ENCODE results near the gene PROCA1. TPM values are rescaled to one million over a fixed set of nuclear protein-coding genes. Genes with fewer than 3 reads are reported as not detected.

PROCA1 gene
- total and polyA plus RNA-seq, 2 of the 13 experiments (the other 11 are each of a cell fraction or from before 2014, with no cell fraction given) = 0.73 to 1.5 TPM

- TF ChIP-seq AFF4 (CRISPR knock-in tag; IDR thresholded peaks at IDR 0.05) = peak; percentile 88
- peak; percentile 47 for TF ChIP-seq MED1 (CRISPR knock-in tag; IDR thresholded peaks at IDR 0.05)
- TF ChIP-seq NFKBIZ (CRISPR knock-in tag; IDR thresholded peaks at IDR 0.05) = no peak
- no peak for TF ChIP-seq MTF2 (CRISPR knock-in tag; IDR thresholded peaks at IDR 0.05; ENCODE audit: borderline replicate concordance)
- TF ChIP-seq, protein P1, sequence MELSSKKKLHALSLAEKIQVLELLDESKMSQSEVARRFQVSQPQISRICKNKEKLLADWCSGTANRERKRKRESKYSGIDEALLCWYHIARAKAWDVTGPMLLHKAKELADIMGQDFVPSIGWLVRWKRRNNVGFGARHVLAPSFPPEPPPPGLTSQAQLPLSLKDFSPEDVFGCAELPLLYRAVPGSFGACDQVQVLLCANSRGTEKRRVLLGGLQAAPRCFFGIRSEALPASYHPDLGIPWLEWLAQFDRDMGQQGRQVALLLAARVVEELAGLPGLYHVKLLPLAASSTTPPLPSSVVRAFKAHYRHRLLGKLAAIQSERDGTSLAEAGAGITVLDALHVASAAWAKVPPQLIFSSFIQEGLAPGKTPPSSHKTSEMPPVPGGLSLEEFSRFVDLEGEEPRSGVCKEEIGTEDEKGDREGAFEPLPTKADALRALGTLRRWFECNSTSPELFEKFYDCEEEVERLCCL (CRISPR knock-in tag; IDR thresholded peaks at IDR 0.05; ENCODE audit: borderline replicate concordance) = no peak
- TF ChIP-seq ZNF343 (CRISPR knock-in tag; IDR thresholded peaks at IDR 0.05) = peak; percentile 89; the same call in 1 of the 2 replicates
- TF ChIP-seq KMT2A (CRISPR knock-in tag; IDR thresholded peaks at IDR 0.05) = no peak; the same call in 1 of the 2 replicates
- TF ChIP-seq, protein P2, sequence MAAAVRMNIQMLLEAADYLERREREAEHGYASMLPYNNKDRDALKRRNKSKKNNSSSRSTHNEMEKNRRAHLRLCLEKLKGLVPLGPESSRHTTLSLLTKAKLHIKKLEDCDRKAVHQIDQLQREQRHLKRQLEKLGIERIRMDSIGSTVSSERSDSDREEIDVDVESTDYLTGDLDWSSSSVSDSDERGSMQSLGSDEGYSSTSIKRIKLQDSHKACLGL (CRISPR knock-in tag; IDR thresholded peaks at IDR 0.05) = peak; percentile 54
- TF ChIP-seq, protein P3, sequence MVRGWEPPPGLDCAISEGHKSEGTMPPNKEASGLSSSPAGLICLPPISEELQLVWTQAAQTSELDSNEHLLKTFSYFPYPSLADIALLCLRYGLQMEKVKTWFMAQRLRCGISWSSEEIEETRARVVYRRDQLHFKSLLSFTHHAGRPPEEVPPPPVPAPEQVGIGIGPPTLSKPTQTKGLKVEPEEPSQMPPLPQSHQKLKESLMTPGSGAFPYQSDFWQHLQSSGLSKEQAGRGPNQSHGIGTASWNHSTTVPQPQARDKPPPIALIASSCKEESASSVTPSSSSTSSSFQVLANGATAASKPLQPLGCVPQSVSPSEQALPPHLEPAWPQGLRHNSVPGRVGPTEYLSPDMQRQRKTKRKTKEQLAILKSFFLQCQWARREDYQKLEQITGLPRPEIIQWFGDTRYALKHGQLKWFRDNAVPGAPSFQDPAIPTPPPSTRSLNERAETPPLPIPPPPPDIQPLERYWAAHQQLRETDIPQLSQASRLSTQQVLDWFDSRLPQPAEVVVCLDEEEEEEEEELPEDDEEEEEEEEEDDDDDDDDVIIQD (CRISPR knock-in tag; IDR thresholded peaks at IDR 0.05; ENCODE audit: low read depth) = no peak
- peak; percentile 16; the same call in 1 of the 2 replicates for TF ChIP-seq ZSCAN12 (CRISPR knock-in tag; IDR thresholded peaks at IDR 0.05)
- TF ChIP-seq ZNF280B (CRISPR knock-in tag; IDR thresholded peaks at IDR 0.05; ENCODE audit: borderline replicate concordance) = no peak; the same call in 1 of the 2 replicates
- no peak for TF ChIP-seq ELK4 (CRISPR knock-in tag; IDR thresholded peaks at IDR 0.05; ENCODE audit: borderline replicate concordance)
- TF ChIP-seq MED8 (CRISPR knock-in tag; IDR thresholded peaks at IDR 0.05; ENCODE audit: insufficient replicate concordance) = no peak
- no peak for TF ChIP-seq ATM (IDR thresholded peaks at IDR 0.05; ENCODE audit: borderline replicate concordance)
- TF ChIP-seq HNRNPUL1 (IDR thresholded peaks at IDR 0.05; ENCODE audit: low read depth, low read length) = no peak
- TF ChIP-seq ZNF746 (CRISPR knock-in tag; IDR thresholded peaks at IDR 0.05) = peak; percentile 14; the same call in 1 of the 2 replicates
- peak; percentile 44; the same call in 1 of the 2 replicates for TF ChIP-seq ZNF263 (CRISPR knock-in tag; IDR thresholded peaks at IDR 0.05)
- TF ChIP-seq ZNF562 (CRISPR knock-in tag; IDR thresholded peaks at IDR 0.05; ENCODE audit: borderline replicate concordance) = no peak
- TF ChIP-seq DNMT1 (CRISPR knock-in tag; IDR thresholded peaks at IDR 0.05) = 0 out of 2 replicates have a peak, but pooled peaks have one; percentile 53
- no peak for TF ChIP-seq ADNP (CRISPR knock-in tag; IDR thresholded peaks at IDR 0.05)
These were observed 14.1 kb upstream of the PROCA1 start (continued) for GRCh38 chr17:28725660-28726225.

Data from HepG2 (cell line).